Measurements from ENCODE around the gene LRRC34. TPM values are rescaled to one million over a fixed set of nuclear protein-coding genes. Genes with fewer than 3 reads are reported as not detected.

The LRRC34 gene, protein sequence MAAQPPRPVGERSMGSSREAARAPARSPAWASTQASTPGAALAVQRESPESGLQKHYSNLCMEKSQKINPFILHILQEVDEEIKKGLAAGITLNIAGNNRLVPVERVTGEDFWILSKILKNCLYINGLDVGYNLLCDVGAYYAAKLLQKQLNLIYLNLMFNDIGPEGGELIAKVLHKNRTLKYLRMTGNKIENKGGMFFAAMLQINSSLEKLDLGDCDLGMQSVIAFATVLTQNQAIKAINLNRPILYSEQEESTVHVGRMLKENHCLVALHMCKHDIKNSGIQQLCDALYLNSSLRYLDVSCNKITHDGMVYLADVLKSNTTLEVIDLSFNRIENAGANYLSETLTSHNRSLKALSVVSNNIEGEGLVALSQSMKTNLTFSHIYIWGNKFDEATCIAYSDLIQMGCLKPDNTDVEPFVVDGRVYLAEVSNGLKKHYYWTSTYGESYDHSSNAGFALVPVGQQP
- total RNA-seq = 2.3 TPM

DNA sequence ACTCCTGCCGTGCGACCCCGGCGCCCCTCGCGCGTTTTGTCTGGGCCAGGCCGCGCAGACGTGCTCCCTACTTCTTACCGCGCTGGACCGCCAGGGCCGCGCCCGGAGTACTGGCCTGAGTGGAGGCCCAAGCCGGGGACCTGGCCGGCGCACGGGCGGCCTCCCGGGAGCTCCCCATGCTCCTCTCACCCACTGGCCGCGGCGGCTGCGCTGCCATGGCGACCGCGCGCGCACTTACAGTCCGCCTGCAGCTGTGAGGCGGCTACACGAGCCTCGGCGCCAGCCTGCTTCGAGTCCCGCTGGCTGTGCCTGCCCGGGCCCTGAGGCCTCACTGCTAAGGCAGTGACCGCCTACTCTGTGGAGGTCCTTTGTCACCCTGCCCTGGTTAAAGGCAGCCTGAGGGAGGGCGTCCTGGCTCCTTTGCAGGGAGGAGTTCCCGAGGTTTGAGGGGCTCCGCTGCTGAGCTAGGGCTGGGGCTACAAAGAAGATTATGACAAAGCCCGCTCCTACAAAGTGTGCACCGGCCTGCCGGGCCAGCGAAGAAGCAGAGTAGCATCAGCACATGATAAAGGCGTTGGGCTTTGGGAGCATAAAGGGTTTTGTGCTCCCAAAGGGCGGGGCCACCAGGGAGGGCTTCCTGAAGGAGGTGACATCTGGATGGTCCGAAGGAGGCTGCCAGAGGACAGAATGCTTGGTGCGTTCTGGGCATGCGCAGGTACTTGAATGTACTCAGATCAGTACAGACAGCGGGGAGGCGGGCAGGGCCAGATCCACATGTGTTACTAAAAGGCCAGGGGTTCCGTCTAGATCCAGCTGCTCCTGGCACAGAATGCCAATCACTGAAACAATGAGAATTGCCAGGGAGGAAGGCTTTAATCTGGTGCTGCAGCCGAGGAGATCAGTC is at the start of gene LRRC34, which contains the start of gene LRRIQ4:
TSS of gene LRRC34 (minus strand) at position 573 of the 904 bp plus-strand sequence. CDS start at position 217, 356 bp downstream.
TSS of gene LRRIQ4 (plus strand) at position 539 of the 904 bp plus-strand sequence. CDS start 9,052 bp downstream, outside the sequence.
- peak; percentile 59 for DNase-seq (ENCODE audit: low spot score)

DNA sequence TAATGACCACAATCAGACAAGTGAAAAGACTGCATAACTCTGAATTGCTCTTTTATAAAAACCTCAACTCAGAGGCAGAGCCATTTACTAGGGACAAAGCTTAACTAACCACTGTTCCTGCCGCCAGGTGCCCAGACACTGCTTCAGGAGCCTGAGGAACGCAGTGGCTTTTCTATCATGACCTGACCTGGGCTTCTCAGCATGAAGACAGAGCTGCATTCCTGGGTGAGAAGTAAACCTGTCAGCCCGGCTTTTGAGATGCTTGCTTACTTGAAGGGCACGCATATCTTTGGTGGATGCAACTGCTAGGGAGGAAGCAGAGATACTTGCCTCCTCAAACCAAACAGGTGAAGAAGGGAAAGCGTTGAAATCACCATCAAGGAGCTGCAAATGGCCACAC is 49.2 kb upstream of the LRRC34 start:
- no peak for DNase-seq (ENCODE audit: low spot score)

- DNase-seq (ENCODE audit: low spot score) = no peak
These were observed 45.1 kb upstream of the LRRC34 start for GRCh38 chr3:169857811-169858210.

- no peak for DNase-seq (ENCODE audit: low spot score)
These were observed 42.8 kb upstream of the LRRC34 start for GRCh38 chr3:169855514-169855913.

DNA sequence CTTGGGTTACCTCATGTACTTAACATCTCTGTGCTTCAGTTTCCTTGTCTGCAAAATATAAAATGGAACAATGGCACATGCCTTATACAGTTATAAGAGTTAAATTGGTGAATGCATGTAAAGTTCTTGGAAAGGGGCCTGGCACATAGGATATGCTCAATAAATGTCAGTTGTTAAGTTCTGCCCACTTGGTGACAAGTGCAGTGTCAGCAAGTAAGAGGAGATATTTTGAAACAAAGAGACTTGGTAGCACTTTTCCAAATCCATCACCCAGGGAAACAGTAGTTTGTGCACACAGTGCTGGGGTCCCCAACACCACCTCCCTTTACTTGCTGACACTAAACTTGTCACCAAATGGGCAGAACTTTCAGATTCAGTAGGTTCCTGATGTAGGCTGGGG is 37.9 kb upstream of the LRRC34 start:
- no peak for DNase-seq (ENCODE audit: low spot score)

DNA sequence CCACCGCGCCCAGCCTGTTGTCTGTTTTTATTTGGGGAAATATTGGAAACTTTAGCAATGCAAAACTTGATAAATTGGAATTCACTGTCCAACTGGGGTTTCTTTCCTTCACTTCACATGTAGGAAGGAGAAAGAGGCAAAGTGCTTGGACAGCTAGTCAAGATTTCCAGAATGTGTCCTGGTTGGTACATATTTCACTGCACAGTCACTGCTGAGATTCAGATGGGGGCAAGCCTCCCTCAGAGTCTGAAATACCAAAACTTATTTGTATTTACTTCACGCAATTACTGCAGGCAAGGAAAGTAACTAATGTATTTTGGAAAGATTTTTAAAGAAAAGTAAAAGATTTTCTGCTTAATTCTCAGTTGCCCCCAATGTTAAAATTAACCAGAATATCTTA is 36.0 kb upstream of the LRRC34 start:
- DNase-seq (ENCODE audit: low spot score) = no peak

- no peak for DNase-seq (ENCODE audit: low spot score)
These were observed 35.2 kb upstream of the LRRC34 start for GRCh38 chr3:169847896-169848295.

DNA sequence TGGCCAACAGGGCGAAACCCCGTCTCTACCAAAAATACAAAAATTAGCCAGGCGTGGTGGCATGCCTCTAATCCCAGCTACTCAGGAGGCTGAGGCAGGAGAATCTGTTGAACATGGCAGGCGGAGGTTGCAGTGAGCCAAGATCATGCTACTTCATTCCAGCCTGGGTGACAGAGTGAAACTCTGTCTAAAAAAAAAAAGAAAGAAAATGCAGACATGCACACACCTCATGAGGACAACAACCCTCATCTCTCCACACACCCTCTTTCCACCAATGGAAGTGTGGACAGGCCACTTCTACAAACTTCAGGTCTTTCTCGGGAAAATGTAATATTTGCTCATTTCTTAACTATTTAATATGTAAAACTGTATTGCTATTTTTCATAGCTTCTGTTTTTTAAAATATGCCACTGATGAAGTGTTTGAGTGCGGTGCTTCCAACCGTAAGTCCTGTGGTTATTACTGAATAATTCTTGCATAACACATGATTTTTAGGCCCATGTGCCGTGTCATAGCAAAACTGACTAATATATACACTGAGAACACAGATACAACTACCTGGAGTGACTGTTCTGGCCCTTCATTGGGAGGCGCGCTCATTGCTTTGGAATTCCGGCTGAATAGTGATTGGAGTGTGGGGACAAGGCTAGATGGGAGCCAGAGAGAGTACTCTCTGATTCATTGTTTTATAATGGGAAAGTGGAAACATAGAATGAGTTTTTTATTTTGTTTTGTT is 33.9 kb upstream of the LRRC34 start:
- DNase-seq (ENCODE audit: low spot score) = no peak

DNA sequence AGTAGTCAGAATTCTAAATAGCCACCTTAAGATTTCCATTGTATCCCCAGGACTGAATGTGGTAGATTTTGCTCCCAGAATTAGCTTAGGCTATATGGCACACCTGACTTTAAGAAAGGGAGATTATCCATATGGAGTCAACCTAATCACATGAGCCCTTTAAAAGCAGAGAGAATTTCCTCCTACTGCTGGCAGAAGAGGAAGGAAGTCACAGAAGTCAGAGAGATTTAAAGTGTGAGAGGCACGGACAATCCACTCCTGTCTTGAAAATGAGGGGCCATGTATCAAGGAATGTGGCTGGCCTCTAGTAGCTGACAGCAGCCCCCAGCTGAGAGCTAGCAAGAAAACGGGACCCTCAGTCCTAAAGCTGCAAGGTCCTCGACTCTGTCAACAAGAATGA is 30.3 kb upstream of the LRRC34 start:
- no peak for DNase-seq (ENCODE audit: low spot score)

DNA sequence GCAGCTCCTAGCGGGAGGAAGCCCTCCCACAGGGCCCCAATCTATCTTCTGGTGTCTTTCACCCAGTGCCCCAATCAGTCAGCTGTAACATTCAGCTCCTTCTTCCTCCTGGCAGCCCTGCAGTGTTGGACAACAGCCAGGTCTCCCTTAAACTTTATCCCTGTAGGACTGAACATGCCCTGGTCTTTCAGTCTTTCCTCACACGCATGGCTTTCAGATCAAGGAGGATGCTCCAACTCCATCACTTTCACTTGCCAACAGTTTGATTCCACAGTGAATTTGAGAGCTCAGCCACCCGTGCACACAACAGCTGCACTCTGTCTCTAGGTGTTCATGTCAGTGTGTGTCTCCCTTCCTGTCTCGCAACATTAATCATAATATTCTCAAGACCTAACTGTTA is 28.5 kb upstream of the LRRC34 start:
- no peak for DNase-seq (ENCODE audit: low spot score)

- no peak for DNase-seq (ENCODE audit: low spot score)
These were observed 25.9 kb upstream of the LRRC34 start for GRCh38 chr3:169838511-169839030.

DNA sequence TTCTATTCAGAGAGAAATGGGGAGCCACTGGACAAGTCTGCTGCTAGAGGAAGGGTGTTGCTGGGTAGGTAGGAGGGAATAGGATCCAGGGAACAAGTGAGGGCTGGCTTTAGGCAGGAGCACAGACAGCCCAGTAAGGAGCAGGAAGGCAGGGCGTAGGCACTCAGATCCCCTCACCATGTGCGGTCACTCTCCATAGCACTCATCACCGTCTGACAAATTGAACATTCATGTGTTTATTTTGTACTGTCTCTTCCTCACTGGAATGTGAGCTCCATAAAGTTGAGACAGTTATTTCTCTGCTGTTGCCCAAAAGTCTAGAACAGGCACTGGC is 24.2 kb upstream of the LRRC34 start:
- DNase-seq (ENCODE audit: low spot score) = no peak

DNA sequence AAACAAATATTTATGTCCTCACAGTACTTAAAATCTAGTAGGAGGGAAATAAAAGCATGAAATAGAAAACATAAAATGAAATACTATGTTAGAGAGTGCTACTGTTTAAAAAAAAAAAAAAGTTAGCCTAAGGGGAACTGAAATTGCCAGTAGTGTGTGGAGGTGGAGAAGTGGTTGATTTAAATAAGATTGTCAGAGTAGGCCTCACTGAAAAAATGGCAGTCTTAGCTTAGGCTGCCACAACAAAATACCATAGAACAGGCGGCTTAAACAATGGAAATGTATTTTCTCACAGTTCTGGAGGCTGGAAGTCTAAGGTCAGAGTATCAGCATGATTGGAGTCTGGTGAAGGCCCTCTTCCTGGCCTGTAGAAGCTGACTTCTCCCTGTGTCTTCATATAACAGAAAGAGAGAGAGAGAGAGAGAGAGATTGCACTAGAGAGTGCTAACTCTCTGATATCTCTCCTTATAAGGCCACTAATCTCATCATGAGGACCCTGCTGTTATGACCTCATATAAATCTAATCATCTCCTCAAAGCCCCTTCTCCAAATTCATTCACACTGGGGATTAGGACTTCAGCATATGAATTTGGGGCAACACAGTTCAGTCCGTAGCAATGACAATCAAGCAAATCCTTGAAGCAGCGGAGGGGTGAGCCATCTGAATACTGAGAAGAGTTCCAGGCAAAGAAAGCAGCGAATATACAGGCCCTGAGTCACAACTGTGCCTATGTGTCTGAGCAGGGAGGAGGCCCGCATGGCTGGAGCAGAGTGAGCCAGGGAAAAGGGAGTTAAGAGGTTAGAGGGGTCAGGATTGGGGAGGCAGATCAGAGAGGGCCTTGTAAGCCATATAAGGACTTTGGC is 23.6 kb upstream of the LRRC34 start:
- no peak for DNase-seq (ENCODE audit: low spot score)

DNA sequence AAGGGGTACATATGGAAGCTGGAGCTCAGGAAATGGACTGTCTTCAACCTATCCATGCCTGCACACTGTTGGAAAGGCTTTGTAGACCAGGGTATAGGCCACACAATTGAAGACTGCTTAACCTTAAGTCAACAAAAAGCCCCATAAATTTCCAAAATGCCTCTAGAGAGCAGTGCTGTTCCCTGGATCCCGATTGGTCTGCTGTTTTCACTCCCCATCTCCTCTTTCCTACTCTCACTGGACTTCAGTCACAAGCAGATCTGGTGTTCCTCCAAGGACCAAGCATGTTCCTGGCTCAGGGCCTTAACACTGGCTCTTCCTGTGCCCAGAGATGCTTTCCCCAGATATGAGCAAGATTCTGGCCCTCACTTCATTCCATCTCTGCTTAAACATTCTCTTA is 22.8 kb upstream of the LRRC34 start:
- no peak for DNase-seq (ENCODE audit: low spot score)

DNA sequence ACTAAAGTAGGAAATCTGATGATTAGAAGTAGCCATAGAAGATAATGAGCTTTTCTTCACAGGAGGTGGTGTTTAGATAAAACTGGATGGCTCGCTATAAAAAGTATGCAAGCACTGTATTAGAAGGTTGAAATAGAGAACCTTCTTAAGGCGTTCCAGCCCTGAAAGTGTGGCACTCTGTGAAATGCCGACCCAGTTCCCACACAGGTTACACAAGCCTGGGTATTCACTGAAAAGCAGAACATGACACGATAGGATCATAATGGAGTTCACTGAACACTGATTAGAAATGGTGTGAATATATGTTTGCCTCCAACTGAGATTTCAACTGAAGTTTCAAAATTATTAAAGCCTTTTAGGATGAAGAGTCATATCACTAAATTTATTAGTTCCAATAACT is 15.0 kb upstream of the LRRC34 start:
- DNase-seq (ENCODE audit: low spot score) = no peak

GRCh38 chr3:169825316-169825715 is 12.6 kb upstream of the LRRC34 start:
- no peak for DNase-seq (ENCODE audit: low spot score)

- no peak for DNase-seq (ENCODE audit: low spot score)
These were observed 10.3 kb upstream of the LRRC34 start for GRCh38 chr3:169822983-169823382.

DNA sequence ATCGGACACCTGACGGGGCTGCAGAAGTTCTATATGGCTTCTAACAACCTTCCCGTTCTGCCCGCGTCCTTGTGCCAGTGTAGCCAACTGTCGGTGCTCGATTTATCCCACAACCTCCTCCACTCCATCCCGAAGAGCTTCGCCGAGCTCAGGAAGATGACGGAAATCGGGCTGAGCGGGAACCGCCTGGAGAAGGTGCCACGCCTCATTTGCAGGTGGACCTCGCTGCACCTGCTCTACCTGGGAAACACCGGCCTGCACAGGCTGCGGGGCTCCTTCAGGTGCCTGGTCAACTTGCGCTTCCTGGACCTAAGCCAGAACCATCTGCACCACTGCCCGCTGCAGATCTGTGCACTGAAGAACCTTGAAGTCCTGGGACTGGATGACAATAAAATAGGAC is 9.8 kb upstream of the LRRC34 start:
- no peak for DNase-seq (ENCODE audit: low spot score)

DNA sequence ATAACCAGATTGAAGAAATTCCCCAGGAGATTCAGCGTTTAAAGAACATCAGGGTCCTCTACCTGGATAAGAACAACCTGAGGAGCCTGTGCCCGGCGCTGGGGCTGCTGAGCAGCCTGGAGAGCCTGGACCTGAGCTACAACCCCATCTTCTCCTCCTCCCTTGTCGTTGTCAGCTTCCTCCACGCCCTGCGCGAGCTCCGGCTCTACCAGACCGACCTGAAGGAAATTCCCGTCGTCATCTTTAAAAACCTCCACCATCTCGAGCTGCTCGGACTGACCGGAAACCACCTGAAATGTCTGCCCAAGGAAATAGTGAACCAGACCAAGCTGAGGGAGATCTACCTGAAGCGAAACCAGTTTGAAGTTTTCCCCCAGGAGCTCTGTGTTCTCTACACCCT is 9.4 kb upstream of the LRRC34 start:
- no peak for DNase-seq (ENCODE audit: low spot score)

GRCh38 chr3:169818316-169818715 is 5.6 kb upstream of the LRRC34 start:
- no peak for DNase-seq (ENCODE audit: low spot score)
